DOHH2 (cell line): ENCODE data around the gene GMDS.

Experiments
- H3F3A ChIP-seq: fragments of 200-600 bp; sonication (generic), shearing (Covaris generic); 2 replicates; pipeline ENCODE4 v1.6.0; 2016; ENCODE audit warnings: antibody characterized with exemption, mild to moderate bottlenecking; ENCODE audit not compliant: control insufficient read depth, insufficient read depth
- H3K27ac ChIP-seq: fragments of 200-600 bp; sonication (generic); 2 replicates; pipeline ENCODE4 v1.5.1; 2014; ENCODE audit warnings: low read depth, mild to moderate bottlenecking, low read length, moderate library complexity
- H3K27me3 ChIP-seq: fragments of 200-600 bp; sonication (generic); 2 replicates; pipeline ENCODE4 v1.6.1; 2014; ENCODE audit warnings: mild to moderate bottlenecking, low read length, mixed read lengths; ENCODE audit not compliant: control insufficient read depth
- H3K36me3 ChIP-seq: fragments of 200-600 bp; sonication (generic); 2 replicates; pipeline ENCODE4 v1.6.1; 2014; ENCODE audit warnings: mild to moderate bottlenecking, low read length, moderate library complexity, mixed read lengths; ENCODE audit not compliant: control insufficient read depth
- H3K4me1 ChIP-seq: fragments of 200-600 bp; sonication (generic); 2 replicates; pipeline ENCODE4 v1.6.1; 2014; ENCODE audit warnings: mild to moderate bottlenecking, low read length, mixed read lengths; ENCODE audit not compliant: control insufficient read depth
- H3K4me2 ChIP-seq: fragments of 200-600 bp; sonication (generic); 2 replicates; pipeline ENCODE4 v1.6.0; 2014; ENCODE audit warnings: mild to moderate bottlenecking, low read length, moderate library complexity
- H3K4me3 ChIP-seq: fragments of 200-600 bp; sonication (generic); 2 replicates; pipeline ENCODE4 v1.5.1; 2014; ENCODE audit warnings: mild to moderate bottlenecking, low read length, mixed read lengths
- H3K79me2 ChIP-seq: fragments of 200-600 bp; sonication (generic); 2 replicates; pipeline ENCODE4 v1.6.1; 2014; ENCODE audit warnings: mild to moderate bottlenecking, low read length, mixed read lengths; ENCODE audit not compliant: control insufficient read depth
- H3K9me2 ChIP-seq: fragments of 200-600 bp; sonication (generic); replicated peaks from 2 replicates; pipeline ENCODE4 v1.6.1; 2014; ENCODE audit warnings: mild to moderate bottlenecking, low read length, mixed read lengths; ENCODE audit not compliant: control insufficient read depth
- H3K9me3 ChIP-seq: fragments of 200-600 bp; sonication (generic); 2 replicates; pipeline ENCODE4 v1.6.1; 2014; ENCODE audit warnings: antibody characterized with exemption, low read length, mixed read lengths; ENCODE audit not compliant: control insufficient read depth, insufficient read depth
- H4K20me1 ChIP-seq: fragments of 200-600 bp; sonication (generic); 2 replicates; pipeline ENCODE4 v1.6.0; 2014; ENCODE audit warnings: low read depth, mild to moderate bottlenecking, antibody characterized with exemption, low read length, moderate library complexity; ENCODE audit not compliant: control insufficient read depth, insufficient read depth
- EZH2phosphoT487 ChIP-seq: fragments of 200-600 bp; sonication (generic); IDR thresholded peaks from 2 replicates; pipeline ENCODE4 v1.6.1; 2017; ENCODE audit warnings: borderline replicate concordance, mild to moderate bottlenecking, antibody characterized with exemption, low read length, moderate library complexity, mixed read lengths
- TF ChIP-seq, protein P1 (sequence below): fragments of 200-600 bp; sonication (generic); IDR thresholded peaks from one replicate; pipeline ENCODE4 v1.5.1; 2014; ENCODE audit warnings: antibody characterized with exemption, mild to moderate bottlenecking, low read depth, low read length; ENCODE audit not compliant: poor library complexity, severe bottlenecking

Gene GMDS

DNA sequence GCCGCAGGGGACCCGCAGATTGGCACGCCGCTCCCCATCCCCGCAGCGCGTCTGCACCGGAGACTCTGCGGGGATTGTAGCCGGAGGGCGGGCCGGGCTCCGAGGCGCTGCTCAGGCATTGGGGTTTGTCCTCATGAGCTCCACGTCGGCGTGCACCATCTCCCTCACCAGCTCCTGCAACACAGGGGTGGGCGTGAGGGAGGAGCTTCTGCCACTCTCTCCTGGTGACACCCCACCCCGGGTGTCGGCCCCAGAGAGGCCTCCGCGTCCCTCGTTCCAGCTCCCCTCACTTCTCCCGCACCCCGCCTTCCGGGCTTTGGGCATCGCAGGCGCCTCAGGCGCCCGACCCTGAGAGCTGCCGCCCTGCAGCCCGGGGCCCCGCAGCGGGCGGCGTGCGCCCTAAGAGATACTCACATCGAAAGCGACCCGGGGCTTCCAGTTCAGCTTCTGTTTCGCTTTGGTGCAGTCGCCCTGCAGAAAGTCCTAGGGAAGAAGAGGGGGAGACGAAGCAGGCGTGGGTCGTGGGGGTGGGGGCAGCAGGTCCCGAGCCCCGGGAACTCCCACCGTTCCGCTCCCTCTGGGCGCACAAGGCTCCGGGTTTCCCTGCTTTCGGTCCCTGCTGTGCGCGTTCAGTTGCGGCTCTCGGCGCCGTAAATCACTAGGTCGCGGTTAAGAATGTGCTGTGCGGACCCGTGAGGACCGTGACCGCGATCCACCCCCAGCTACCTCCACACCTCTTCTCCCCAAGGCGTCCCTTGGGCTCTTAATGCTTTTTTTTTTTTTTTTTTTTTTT is 621.2 kb downstream of the GMDS start:
- Histone ChIP-seq H3K9me3 (no peaks in the 10 kb centered on the region), H3K79me2 (no peaks in the 10 kb centered on the region), H3K4me2 (no peak overlapping the region), H3F3A (no peaks in the 10 kb centered on the region), H3K27ac (no peak overlapping the region), H3K36me3 (no peaks in the 10 kb centered on the region), H3K27me3 (peaks cover 4% of the 10 kb centered on the region; the same call in 1 of the 2 replicates), H3K9me2 (no peaks in the 10 kb centered on the region), H3K4me1 (no peaks in the 10 kb centered on the region), H4K20me1 (peaks cover 4% of the 10 kb centered on the region; the same call in 1 of the 2 replicates), H3K4me3 (no peak overlapping the region)
- TF ChIP-seq, protein P1, sequence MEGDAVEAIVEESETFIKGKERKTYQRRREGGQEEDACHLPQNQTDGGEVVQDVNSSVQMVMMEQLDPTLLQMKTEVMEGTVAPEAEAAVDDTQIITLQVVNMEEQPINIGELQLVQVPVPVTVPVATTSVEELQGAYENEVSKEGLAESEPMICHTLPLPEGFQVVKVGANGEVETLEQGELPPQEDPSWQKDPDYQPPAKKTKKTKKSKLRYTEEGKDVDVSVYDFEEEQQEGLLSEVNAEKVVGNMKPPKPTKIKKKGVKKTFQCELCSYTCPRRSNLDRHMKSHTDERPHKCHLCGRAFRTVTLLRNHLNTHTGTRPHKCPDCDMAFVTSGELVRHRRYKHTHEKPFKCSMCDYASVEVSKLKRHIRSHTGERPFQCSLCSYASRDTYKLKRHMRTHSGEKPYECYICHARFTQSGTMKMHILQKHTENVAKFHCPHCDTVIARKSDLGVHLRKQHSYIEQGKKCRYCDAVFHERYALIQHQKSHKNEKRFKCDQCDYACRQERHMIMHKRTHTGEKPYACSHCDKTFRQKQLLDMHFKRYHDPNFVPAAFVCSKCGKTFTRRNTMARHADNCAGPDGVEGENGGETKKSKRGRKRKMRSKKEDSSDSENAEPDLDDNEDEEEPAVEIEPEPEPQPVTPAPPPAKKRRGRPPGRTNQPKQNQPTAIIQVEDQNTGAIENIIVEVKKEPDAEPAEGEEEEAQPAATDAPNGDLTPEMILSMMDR, result no peak
- TF ChIP-seq EZH2phosphoT487, result no peak

DNA sequence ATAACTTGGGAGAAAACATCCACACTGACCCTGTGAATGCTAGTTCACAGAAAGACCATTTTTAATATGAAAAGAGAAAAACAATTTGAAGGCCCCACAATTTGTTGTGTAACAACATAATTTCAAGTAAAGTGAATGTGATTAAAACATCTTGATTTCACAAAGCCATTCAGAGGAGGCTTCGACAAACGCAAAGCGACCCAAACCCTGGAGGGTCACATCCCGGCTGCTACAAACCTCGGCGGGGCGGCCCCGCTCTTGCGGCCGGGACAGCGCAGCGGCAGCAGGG is 621.7 kb downstream of the GMDS start:
- Histone ChIP-seq H3K4me3 (no peak overlapping the region), H3K9me3 (no peaks in the 10 kb centered on the region), H3K27ac (no peak overlapping the region), H3K4me2 (no peak overlapping the region), H3F3A (no peaks in the 10 kb centered on the region), H3K36me3 (no peaks in the 10 kb centered on the region), H3K9me2 (no peaks in the 10 kb centered on the region), H4K20me1 (peaks cover 4% of the 10 kb centered on the region; the same call in 1 of the 2 replicates), H3K4me1 (no peaks in the 10 kb centered on the region), H3K79me2 (no peaks in the 10 kb centered on the region), H3K27me3 (peaks cover 4% of the 10 kb centered on the region; the same call in 1 of the 2 replicates)
- no peak for TF ChIP-seq EZH2phosphoT487
- TF ChIP-seq, protein P1, result no peak

DNA sequence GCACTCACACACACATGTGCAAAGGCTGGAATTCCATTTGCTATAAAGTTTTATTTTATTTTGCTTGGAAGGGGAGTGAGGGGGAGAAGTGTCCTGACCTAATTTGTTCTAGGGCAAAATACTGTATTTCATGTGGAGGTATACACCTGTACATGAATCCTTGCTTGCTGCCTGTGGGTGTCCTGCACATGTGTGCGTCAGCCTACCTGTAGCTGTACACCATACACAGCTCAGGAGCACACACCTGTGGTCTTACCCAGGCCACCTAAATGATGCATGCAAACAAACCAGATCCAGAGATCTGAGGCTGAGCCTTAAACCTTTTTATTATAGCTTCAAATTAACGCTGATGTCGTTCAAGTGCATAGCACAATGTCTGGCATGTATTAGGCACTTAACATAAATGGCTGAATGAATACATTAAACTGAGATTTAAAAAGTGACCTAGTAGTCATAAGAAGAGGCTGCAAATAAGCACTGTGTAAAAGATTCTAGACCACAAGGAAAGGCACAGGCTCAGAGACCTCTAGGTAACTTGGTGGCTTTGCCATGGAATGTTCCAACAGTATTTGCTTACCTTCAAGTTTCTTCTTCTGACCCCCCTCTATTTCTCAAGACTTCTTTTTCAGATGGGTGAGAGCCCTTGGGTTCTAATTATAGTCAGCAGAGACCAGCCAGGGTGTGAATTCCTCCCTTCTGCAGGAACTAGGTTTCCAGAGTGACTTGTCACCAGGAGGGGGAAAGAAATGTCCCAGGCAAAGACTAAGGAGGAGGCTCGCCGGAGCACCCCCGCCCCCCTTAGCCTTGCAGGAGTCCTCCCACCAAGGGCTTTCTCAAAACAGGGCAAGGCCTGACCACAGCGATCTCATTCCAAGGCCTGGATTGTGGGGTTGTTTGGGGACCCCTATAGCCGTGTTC is 622.3 kb downstream of the GMDS start:
- peaks cover 4% of the 10 kb centered on the region; the same call in 1 of the 2 replicates for H4K20me1 ChIP-seq
- H3K27ac ChIP-seq, result no peak overlapping the region
- peaks cover 4% of the 10 kb centered on the region; the same call in 1 of the 2 replicates for H3K27me3 ChIP-seq
- no peaks in the 10 kb centered on the region for H3K79me2 ChIP-seq
- no peak overlapping the region for H3K4me2 ChIP-seq
- no peaks in the 10 kb centered on the region for H3K9me3 ChIP-seq
- no peaks in the 10 kb centered on the region for H3F3A ChIP-seq
- TF ChIP-seq, protein P1, result no peak
- TF ChIP-seq EZH2phosphoT487, result no peak
- H3K9me2 ChIP-seq, result no peaks in the 10 kb centered on the region
- no peaks in the 10 kb centered on the region for H3K4me1 ChIP-seq
- no peak overlapping the region for H3K4me3 ChIP-seq
- no peaks in the 10 kb centered on the region for H3K36me3 ChIP-seq
